OCI-LY3 (cell line): ENCODE data around the gene CHD1.
A peak's percentile ranks its signal among the peaks of the same experiment; 100 is the strongest.

Source experiments
- H2AFZ ChIP-seq: fragments of 200-600, 300-600 bp; shearing (Covaris generic); 2 replicates; pipeline ENCODE4 v1.6.0; 2014; ENCODE audit warnings: antibody characterized with exemption, low read depth, low read length
- H3K27ac ChIP-seq: fragments of 200-600, 300-600 bp; sonication (generic); 2 replicates; pipeline ENCODE4 v1.5.1; 2014; ENCODE audit warnings: mild to moderate bottlenecking, low read length, moderate library complexity, mixed read lengths
- H3K27me3 ChIP-seq: fragments of 200-600, 300-600 bp; sonication (generic); 2 replicates; pipeline ENCODE4 v1.6.1; 2014; ENCODE audit warnings: low read depth, low read length, mixed read lengths
- H3K36me3 ChIP-seq: fragments of 200-600, 300-600 bp; sonication (generic); replicated peaks from 2 replicates; pipeline ENCODE3; 2014; ENCODE audit warnings: low read depth, low read length, mixed read lengths
- H3K4me1 ChIP-seq: fragments of 300-600, 200-600 bp; sonication (generic); 2 replicates; pipeline ENCODE4 v1.6.1; 2014; ENCODE audit warnings: low read length, mixed read lengths
- H3K4me2 ChIP-seq: fragments of 200-600, 300-600 bp; sonication (generic); 2 replicates; pipeline ENCODE4 v1.6.1; 2014; ENCODE audit warnings: low read length, mixed read lengths
- H3K4me3 ChIP-seq: fragments of 300-600, 200-600 bp; sonication (generic); 2 replicates; pipeline ENCODE4 v1.5.1; 2014; ENCODE audit warnings: antibody characterized with exemption, mild to moderate bottlenecking, low read length, moderate library complexity
- H3K79me2 ChIP-seq: fragments of 300-600, 200-600 bp; shearing (Covaris generic); 2 replicates; pipeline ENCODE4 v1.6.1; 2014; ENCODE audit warnings: mild to moderate bottlenecking, low read length, mixed read lengths
- H3K9ac ChIP-seq: fragments of 300-600, 200-600 bp; shearing (Covaris generic); 2 replicates; pipeline ENCODE4 v1.6.0; 2014; ENCODE audit warnings: mild to moderate bottlenecking, low read length, moderate library complexity
- H3K9me3 ChIP-seq: fragments of 200-600, 300-600 bp; shearing (Covaris generic); 2 replicates; pipeline ENCODE4 v1.6.1; 2014; ENCODE audit warnings: low read length, mixed read lengths; ENCODE audit not compliant: insufficient read depth
- H4K20me1 ChIP-seq: fragments of 200-600, 300-600 bp; sonication (generic); 2 replicates; pipeline ENCODE4 v1.6.1; 2016; ENCODE audit warnings: low read length, mixed read lengths; ENCODE audit not compliant: insufficient read depth
- CTCF ChIP-seq: fragments of 200-600, 300-600 bp; sonication (generic); IDR thresholded peaks from 2 replicates; pipeline ENCODE4 v1.5.1; 2014; ENCODE audit warnings: antibody characterized with exemption, low read length, low read depth
- EZH2phosphoT487 ChIP-seq: fragments of 200-600 bp; shearing (Covaris generic); IDR thresholded peaks from 2 replicates; pipeline ENCODE4 v1.6.1; 2018; ENCODE audit warnings: antibody characterized with exemption, mixed run types, low read depth

Gene CHD1

DNA sequence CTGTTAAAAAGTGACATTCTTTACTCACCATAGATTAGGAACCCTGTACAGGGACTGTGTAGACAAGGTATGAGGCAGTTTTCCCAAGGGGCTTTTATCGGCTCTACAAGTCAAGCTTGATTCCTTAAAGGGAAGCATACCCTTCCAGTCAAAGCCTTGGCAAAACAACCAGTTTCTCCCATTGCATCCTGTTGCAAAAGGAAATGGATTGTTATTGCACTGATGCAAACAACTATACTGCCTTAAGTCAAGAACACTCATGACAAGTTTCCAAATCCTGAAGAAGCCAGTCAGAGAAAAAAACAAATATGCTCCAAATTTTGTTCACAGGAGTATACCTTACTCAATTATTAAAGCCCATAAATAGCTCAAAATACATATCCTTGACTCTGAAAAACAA is 87.9 kb downstream of the CHD1 start:
- Histone ChIP-seq H3K9ac (no peak overlapping the region), H3K79me2 (no peaks in the 10 kb centered on the region), H3K4me1 (no peaks in the 10 kb centered on the region), H2AFZ (no peak overlapping the region), H4K20me1 (no peaks in the 10 kb centered on the region), H3K27ac (no peak overlapping the region), H3K4me3 (no peak overlapping the region), H3K4me2 (no peak overlapping the region), H3K27me3 (no peaks in the 10 kb centered on the region), H3K9me3 (no peaks in the 10 kb centered on the region), H3K36me3 (no peaks in the 10 kb centered on the region)
- no peak for TF ChIP-seq EZH2phosphoT487
- no peak for TF ChIP-seq CTCF

- no peaks in the 10 kb centered on the region for H3K27me3 ChIP-seq
- no peak overlapping the region for H3K4me3 ChIP-seq
- no peaks in the 10 kb centered on the region for H3K9me3 ChIP-seq
- no peak overlapping the region for H3K4me2 ChIP-seq
- no peaks in the 10 kb centered on the region for H3K36me3 ChIP-seq
- no peaks in the 10 kb centered on the region for H3K4me1 ChIP-seq
- 0 out of 2 replicates have a peak, but pooled peaks have one; percentile 7 for TF ChIP-seq CTCF
- no peak for TF ChIP-seq EZH2phosphoT487
- no peak overlapping the region for H3K27ac ChIP-seq
- no peak overlapping the region for H3K9ac ChIP-seq
- H2AFZ ChIP-seq, result no peak overlapping the region
- H4K20me1 ChIP-seq, result no peaks in the 10 kb centered on the region
- no peaks in the 10 kb centered on the region for H3K79me2 ChIP-seq
Observed at GRCh38 chr5:98839469-98840383, 89.1 kb downstream of the CHD1 start.

DNA sequence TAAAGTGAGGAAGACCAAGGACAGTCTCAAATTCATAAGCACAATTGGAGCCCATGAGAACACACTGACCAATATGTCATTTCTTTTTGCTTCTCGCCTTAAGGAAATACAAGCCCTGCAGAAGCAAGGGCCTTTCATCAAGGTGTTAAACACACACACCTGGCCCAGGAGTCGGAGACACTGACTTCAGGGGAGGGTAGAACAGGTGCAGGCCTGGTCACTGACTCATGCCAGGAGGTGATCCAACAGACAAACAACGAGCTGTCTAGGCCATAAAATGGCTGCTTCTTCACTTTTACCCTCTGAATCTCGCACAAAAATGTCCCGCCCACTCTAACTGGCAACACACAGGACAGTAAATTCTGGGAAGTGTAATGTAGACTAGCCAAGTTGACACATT is 92.6 kb downstream of the CHD1 start:
- H3K4me1 ChIP-seq, result no peaks in the 10 kb centered on the region
- no peaks in the 10 kb centered on the region for H4K20me1 ChIP-seq
- H3K4me3 ChIP-seq, result no peak overlapping the region
- no peaks in the 10 kb centered on the region for H3K27me3 ChIP-seq
- H3K27ac ChIP-seq, result no peak overlapping the region
- H2AFZ ChIP-seq, result no peak overlapping the region
- H3K9me3 ChIP-seq, result no peaks in the 10 kb centered on the region
- TF ChIP-seq EZH2phosphoT487 (no peak), CTCF (no peak)
- no peaks in the 10 kb centered on the region for H3K36me3 ChIP-seq
- H3K4me2 ChIP-seq, result no peak overlapping the region
- no peak overlapping the region for H3K9ac ChIP-seq
- H3K79me2 ChIP-seq, result no peaks in the 10 kb centered on the region

GRCh38 chr5:98827588-98828284 is 101.1 kb downstream of the CHD1 start:
- H3K4me2 ChIP-seq, result no peak overlapping the region
- H3K27me3 ChIP-seq, result no peaks in the 10 kb centered on the region
- H3K4me1 ChIP-seq, result peaks cover 17% of the 10 kb centered on the region
- H3K9ac ChIP-seq, result no peak overlapping the region
- no peak overlapping the region for H2AFZ ChIP-seq
- TF ChIP-seq EZH2phosphoT487 (no peak), CTCF (no peak)
- no peaks in the 10 kb centered on the region for H4K20me1 ChIP-seq
- H3K27ac ChIP-seq, result no peak overlapping the region
- no peaks in the 10 kb centered on the region for H3K79me2 ChIP-seq
- H3K9me3 ChIP-seq, result no peaks in the 10 kb centered on the region
- no peaks in the 10 kb centered on the region for H3K36me3 ChIP-seq
- no peak overlapping the region for H3K4me3 ChIP-seq
